NCI-H345 treated with DMSO at 0.1 percent for 48 hours (cell line): ENCODE results near the gene MRGPRX3.
"Not testable (repeated sequence)": the region's sequence is repeated elsewhere in the genome, so short reads cannot be mapped to it uniquely, and the experiment has no call there.

ENCODE experiments used
- DNase-seq: peaks from one replicate; lab custom pipeline; 2025; ENCODE audit not compliant: unreplicated experiment; lab: John Stamatoyannopoulos, UW

Gene MRGPRX3

DNA sequence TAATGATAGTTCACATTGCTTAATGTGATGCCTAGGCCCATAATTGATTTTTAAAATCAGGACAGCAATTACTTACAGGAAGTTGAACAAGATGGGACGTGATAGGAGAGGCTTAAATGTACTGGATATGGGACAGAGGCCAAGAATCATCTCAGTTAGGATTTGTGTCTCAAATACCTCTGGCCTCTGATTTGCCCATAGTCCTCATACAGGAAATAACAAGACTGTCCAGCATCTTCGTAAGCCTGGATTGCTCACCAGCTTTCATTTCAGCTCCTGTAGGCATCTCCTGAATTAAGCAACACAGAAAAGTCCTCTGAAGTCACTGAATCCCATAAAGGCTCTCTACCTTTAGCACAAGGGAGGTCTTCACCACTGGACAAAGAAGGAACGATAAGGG is at the start of gene MRGPRX3:
MRGPRX3 (plus strand) TSS at position 231 of the 400 bp plus-strand sequence. CDS start 4,632 bp downstream, outside the sequence.
- DNase-seq, result no peak

DNA sequence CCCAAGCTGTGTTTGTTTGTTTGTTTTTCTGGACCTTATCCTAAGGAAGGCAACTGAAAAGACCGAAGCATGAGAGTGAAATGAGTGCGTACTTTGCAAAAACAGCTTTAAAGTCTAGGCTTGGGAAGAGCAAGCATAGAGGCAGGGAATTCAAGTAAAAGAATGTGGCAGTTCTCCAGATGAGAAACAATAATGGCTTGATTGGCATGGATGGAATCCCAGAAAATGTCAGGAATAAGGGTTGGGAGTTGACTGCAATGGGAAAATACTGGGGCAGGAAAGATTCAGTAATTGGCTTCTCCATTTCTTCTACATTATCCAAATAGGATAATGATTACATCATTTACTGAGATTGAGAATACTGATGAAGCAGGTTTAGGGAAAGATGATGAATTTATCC is 44.0 kb upstream of the MRGPRX3 start:
- DNase-seq, result no peak

DNA sequence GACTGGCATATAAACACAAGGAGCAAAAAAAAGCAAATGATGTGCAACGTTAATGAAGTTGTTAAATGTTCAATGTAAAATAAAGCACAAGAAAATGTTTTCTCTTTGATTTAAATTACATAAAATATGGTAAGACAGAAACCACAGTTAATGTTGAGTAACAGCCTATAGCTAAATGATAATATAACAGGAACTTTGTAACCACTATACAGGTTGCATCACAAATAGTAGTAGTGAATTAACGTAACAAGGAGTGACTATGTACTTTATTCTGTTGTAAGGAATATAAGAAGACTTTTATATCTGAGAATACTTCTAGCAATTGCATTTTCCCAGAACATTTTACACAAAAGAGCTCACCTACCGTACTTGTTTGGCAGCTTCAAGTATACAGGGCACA is 43.4 kb upstream of the MRGPRX3 start:
- no peak for DNase-seq

DNA sequence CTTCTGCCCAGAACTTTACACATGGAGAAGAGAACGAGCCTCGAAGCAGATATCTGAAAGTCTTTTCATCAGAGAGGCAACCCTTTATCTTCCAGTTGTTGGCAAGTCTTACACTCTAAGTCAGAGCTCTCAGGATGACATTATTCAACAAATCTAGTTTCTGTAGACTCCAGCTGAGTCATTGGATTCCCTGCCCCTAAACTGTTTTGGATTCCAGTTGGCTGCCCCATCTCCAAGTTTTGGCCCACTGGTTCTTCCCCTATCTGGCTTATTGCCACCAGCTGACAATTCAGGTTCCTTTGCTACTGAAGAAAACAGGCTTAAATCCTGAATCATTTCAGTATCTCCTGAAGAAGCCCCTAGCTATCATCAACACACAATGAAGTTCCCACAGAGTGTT is 40.6 kb upstream of the MRGPRX3 start:
- DNase-seq, result no peak

DNA sequence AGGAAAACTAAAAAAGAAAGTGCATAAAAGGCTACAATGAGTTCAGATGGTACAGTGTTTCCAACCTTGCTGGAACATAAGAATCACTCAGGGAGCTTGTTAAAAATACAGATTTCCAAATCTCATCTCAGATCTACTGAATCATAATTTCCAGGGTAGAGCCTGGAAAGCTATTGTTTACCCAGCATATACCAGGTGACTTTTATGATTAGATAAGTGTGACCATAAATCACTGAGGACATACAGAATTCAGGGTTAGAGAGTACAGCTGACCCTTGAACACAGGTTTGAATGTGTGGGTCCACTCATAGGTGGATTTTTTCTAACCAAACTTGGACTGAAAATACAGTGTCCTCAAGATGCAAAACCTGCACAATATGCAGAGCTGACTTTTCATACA is 38.4 kb upstream of the MRGPRX3 start:
- DNase-seq, result no peak

DNA sequence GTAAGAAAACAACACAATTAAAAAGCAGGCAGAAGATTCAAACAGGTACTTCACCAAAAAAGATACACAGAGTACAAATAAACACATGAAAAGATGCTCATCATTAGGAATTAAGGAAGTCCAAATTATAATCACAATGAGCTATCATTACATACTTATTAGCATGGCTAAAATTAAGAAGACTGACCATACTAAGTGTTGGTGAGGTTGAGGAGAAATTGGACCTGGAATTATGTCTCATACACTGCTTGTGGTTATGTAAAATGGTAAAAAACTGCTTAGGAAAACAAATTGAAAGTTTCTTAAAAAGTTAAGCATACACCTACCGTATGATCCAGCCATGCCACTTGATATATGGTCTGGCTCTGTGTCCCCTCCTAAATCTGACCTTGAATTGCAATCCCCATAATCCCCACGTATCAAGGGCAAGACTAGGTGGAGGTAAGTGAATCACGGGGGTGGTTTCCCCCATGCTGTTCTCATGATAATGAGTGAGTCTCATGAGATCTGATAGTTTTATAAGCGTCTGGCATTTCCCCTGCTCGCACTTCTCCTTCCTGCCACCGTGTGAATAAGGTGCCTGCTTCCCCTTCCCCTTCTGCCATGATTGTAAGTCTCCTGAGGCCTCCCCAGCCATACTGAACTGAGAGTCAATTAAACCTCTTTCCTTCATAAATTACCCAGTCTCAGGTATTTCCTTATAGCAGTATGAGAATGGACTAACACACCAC is 31.3 kb upstream of the MRGPRX3 start:
- no peak for DNase-seq

DNA sequence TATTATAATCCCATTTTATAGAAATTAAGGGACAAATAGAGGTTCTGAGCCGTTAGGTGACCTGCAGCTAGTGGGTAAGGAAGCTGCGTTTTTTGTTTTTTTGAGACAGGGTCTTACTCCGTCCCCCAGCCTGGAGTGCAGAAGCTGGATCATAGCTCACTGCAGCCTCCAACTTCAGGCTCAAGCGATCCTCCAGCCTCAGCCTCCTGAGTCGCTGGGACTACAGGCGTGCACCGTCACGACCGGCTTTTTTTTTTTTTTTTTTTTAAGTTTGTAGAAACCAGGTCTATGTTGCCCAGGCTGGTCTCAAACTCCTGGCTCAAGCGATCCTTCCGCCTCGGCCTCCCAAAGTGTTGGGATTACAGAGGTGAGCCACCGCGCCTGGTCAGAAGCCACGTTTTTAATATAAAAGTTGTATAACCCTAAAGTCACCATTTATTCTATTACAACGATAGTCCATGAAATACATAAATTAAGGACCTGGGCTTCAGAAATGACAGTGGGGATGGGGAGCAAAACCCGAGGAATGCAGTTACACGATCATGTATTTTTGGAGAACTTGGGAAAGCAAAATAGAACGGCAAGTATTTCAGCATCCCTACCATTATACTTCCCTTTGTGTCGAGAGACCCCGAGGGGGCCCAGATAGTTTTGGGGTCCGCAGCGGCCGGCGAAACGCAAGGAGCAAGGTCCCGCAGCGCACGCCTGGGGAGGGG is 27.1 kb upstream of the MRGPRX3 start:
- no peak for DNase-seq

DNA sequence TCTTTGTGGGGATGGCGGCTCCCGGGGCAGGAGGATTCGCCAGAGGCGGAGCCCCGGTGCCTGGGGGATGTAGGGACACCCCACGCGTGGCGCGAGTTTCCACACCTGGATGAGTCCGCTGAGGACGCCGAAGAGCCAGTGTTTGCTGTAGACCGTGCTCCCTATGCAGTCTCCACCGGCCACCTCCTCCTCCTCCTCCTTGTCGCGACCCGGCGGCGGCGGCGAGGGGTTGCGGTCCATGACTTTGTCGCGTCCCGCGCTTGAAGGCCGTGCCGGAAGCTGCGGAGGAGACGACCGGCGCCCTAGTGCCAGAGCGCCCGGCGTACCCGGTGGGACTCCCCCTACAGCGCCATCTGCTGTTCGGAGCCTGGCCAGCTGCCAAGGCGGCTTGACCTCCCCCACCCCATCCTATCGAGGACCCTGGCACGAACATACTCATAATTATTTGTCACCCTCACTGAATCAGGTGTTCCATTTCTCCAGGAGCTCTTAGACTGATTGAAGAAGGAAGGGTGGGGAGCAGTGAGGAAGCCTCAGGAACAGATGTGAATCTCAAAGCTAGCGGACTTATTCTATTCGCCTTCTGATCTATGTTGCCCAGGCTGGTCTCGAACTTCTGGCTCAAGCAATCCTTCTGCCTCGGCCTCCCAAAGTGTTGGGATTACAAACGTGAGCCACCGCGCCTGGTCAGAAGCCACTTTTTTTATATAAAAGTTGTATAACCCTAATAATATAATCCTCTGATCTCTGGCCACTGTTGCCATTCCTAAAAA is 26.4 kb upstream of the MRGPRX3 start, which contains the start of gene SAAL1:
SAAL1 (minus strand) TSS at position 281 of the 773 bp plus-strand sequence; CDS start at position 240, 41 bp downstream.
- DNase-seq, result peak; percentile 75

DNA sequence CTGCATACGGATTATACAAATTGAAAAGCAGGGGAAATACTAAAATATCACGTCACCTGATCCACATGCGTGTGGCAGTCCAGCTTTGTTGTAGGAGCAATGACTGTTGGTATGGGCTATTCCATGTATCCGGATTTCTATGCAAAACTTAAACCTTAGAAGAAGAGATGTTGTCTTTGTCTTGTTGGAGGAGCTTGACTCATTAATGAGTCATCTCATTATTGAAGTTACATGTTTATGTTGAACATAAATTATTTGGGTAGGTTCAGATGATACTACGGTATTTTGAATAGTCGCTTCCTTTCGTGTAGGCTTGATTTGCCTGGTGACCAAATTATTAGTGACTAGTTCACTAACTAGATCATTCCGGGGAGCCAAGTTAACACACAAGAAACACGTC is 25.7 kb upstream of the MRGPRX3 start:
- DNase-seq, result no peak

DNA sequence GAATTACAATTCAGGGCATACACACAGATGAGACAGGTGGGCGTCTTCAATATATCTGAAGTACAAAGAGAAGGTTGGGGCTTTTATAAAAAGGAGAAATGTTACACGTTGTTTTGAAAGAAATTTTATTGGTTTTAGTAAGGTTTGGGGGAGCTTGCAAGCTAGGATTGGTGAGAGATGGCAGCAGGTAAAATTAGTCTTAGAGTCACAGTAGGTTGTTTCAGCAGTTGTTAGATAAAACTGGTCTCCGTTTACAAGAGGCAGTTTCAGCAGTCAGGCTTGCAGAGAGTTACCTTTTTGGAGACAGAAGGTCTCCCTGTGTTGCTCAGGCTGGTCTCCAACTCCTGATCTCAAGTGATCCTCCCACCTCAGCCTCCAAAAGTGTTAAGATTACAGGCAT is 24.1 kb upstream of the MRGPRX3 start:
- no peak for DNase-seq

DNA sequence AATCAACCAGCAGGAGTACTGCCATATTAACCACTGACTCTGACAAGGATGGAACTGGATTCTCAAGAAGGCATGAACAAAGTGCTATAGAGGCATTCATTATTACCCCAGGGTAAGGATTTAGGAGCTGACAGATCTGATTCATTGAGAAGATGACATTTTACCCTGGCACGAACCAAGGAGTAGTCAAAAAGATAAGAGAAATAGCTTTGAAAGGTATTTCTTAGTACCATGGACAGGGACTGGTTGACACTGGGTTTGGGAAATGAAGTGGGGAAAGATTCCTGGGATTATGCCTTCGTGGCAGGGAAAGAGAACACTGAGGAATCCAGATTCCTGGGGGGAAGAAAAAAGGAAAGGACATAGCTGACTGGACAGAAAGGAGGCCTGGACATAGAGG is 21.4 kb upstream of the MRGPRX3 start:
- no peak for DNase-seq

DNA sequence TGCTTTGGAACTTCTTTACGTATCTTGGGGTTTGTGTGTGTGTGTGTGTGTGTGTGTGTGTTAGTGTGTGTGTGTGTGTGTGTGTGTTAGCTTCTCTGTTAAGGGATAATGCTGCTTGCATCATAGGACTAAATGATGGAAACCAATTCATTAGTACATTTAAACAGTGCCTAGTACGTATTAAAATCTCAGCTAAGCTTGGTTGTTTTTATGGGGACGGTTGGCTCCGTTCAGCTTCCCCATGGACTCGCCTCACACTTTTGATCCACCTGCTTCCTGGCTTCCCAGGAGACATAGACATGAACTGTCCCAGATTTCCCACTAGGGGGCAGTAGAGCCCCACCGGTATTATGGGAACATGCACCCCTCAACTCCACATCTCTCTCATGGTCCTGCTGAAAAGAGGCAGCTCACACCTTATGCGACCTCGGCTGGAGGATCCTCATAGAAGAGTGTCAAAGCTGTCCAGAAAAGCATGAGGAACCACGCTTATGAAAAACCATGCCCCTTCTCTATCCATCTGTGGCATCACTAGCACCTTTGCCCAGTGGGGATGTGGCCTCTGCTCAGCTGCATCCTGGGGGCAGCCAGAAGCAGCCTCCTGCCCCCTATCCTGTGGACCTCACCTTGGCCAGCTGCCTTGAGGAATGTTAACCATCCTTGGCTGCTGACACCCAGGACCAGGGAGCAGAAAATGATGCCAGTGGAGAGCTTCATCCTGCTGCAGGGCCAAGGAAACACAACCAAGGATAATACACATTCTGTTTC is 16.8 kb upstream of the MRGPRX3 start:
- DNase-seq, result peak; percentile 76

DNA sequence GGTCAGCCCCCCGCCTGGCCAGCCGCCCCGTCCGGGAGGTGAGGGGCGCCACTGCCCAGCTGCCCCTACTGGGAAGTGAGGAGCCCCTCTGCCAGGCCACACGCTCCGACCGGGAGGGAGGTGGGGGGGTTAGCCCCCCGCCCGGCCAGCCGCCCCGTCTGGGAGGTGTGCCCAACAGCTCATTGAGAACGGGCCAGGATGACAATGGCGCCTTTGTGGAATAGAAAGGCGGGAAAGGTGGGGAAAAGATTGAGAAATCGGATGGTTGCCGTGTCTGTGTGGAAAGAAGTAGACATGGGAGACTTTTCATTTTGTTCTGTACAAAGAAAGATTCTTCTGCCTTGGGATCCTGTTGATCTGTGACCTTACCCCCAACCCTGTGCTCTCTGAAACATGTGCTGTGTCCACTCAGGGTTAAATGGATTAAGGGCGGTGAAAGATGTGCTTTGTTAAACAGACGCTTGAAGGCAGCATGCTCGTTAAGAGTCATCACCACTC is 11.0 kb upstream of the MRGPRX3 start:
- DNase-seq, result not testable (repeated sequence)

DNA sequence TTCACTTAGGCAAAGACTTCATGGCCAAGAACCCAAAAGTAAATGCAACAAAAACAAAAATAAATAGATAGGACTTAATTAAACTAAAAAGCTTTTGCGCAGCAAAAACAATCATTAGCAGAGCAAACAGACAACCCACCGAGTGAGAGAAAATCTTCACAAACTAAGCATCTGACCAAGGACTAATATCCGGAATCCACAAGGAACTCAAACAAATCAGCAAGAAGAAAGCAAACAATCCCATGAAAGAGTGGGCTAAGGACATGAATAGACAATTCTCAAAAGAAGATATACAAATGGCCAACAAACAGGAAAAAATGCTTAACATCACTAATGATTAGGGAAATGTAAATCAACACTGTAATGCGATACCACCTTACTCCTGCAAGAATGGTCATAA is 1.3 kb upstream of the MRGPRX3 start:
- not testable (repeated sequence) for DNase-seq

DNA sequence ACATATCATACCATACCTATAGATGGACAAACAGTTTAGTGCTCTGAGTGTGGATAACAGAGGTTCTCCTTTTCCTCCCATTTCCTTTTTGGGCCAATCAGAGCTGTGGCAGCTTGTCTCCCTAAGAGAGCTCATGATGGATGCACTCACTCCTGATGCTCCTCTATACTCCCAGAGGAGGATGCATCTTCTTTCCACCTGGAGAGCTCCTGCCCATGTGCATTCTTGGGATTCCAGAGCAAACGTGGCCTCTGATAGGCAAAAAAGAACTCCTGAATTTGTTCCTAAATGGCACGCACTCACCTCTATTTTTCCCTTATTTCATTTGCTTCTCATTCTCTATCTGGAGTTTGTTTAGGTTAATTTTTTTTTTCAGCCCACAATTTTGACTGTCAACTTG is 2.9 kb downstream of the MRGPRX3 start:
- no peak for DNase-seq

DNA sequence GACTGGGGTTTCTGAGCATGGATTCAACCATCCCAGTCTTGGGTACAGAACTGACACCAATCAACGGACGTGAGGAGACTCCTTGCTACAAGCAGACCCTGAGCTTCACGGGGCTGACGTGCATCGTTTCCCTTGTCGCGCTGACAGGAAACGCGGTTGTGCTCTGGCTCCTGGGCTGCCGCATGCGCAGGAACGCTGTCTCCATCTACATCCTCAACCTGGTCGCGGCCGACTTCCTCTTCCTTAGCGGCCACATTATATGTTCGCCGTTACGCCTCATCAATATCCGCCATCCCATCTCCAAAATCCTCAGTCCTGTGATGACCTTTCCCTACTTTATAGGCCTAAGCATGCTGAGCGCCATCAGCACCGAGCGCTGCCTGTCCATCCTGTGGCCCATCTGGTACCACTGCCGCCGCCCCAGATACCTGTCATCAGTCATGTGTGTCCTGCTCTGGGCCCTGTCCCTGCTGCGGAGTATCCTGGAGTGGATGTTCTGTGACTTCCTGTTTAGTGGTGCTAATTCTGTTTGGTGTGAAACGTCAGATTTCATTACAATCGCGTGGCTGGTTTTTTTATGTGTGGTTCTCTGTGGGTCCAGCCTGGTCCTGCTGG is 4.9 kb downstream of the MRGPRX3 start:
- no peak for DNase-seq

DNA sequence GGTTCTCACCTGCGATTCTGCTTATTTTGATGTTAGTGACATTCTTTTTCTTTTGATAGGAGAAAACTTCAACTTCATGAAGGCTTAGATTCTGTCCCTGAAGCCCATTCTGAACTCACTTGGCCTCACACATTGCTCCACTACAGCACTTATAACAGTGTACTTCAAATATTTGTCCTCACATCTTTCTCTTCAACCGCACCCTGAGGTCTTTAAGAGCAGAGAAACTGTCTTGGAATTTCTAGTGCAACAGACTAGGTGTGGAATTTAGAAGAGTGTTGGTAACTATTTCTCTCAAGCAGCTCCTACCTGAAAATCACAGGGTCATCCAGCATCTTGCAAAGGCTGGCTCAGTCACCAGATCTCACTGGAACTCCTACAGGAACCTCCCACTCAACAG is 7.8 kb downstream of the MRGPRX3 start:
- no peak for DNase-seq

DNA sequence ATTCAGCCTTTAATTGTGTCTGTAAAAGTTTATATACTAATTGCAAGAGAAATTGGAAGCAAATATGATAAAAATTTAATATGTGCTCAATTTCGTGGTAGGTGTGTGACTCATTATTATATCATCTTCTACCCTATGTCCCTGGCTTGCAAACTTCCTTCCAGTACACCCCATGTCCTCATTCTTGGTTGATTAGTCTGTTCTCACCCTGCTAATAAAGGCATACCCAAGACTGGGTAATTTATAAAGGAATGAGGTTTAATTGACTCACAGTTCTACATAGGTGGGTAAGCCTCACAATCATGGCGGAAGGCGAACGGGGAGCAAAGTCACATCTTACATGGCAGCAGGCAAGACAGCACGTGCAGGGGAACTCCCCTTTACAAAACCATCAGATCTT is 11.9 kb downstream of the MRGPRX3 start:
- no peak for DNase-seq

DNA sequence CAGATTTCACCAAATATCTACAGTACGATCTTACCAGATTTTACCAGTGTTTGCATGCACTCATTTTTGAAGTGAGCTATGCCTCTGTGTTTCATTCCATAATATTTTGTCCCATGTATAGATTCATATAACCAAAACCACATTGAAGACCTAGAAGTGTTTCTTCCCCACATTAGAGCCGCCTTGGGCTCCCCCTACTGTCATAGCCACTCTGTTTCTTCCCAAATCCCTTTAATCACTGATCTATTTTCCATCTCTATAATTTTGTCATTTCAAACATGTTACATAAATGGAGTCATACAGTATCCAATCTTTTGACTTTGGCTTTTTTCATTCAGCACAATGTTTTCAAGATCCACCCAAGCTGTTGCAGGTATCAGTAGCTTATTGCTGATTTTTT is 12.7 kb downstream of the MRGPRX3 start:
- no peak for DNase-seq

DNA sequence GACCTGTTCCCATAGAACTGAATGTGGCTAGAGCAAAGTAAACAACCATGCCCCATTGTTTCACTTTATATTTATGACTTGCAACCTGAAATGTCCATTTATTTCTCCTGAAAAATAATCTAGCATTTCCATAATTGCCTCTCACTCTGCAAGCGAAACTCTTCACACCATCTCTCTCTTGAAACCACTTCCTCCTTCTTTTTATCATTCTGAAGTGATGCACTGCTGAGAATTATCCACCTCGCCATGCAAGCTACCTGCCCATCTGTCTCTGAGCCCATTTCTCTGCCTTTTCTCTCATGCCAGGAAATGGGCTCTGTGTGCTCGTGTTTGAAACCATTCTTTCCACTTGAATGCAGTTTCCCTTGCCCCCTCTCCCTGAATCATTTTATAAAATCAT is 13.5 kb downstream of the MRGPRX3 start:
- DNase-seq, result no peak
